IMR-90 (cell line): ENCODE results near the gene INPP4A. TPM values are rescaled to one million over a fixed set of nuclear protein-coding genes. Genes with fewer than 3 reads are reported as not detected.

Experiments used
- ATAC-seq: fragments of 200-7000 bp; cut with Tn5 transposase; 2 replicates; pipeline ENCODE4 v1.9.1; 2020; ENCODE audit warnings: low read depth, mild to moderate bottlenecking, moderate library complexity
- BruUV-seq: library from RNA; stranded (reverse); fragments of 400-500 nt; replicated peaks from 2 replicates; lab custom pipeline; 2021; lab: Mats Ljungman, UMichigan
- CTCF ChIA-PET: fragments of 300-600 bp; formaldehyde crosslinking; extraction: SDS; loops from one replicate; lab custom pipeline; 2021; ENCODE audit warnings: antibody characterized with exemption; lab: Yijun Ruan, JAX
- POLR2A ChIA-PET: fragments of 300-600 bp; sonication (Branson Sonifier 250); formaldehyde crosslinking; loops from one replicate; lab custom pipeline; 2022; ENCODE audit warnings: antibody characterized with exemption; ENCODE audit not compliant: unreplicated experiment; lab: Charles Lee
- DNase-seq: peaks from one replicate; pipeline ENCODE4 v3.0.0; 2013
- H2AFZ ChIP-seq: replicated peaks from 2 replicates; pipeline ENCODE3; 2013; ENCODE audit warnings: low read length, mild to moderate bottlenecking; ENCODE audit not compliant: poor library complexity
- H2AK5ac ChIP-seq: 2 replicates; pipeline ENCODE4 v1.6.1; 2013; ENCODE audit warnings: low read depth, low read length, inconsistent platforms
- H2AK9ac ChIP-seq: replicated peaks from 2 replicates; pipeline ENCODE3; 2013; ENCODE audit warnings: mild to moderate bottlenecking, low read depth, low read length, moderate library complexity; ENCODE audit not compliant: poor library complexity
- H2BK120ac ChIP-seq: 2 replicates; pipeline ENCODE4 v1.6.1; 2013; ENCODE audit warnings: low read depth, low read length, inconsistent platforms
- H2BK15ac ChIP-seq: 3 replicates; pipeline ENCODE4 v1.6.1; 2013; ENCODE audit warnings: low read depth, low read length, inconsistent platforms
- H2BK20ac ChIP-seq: 2 replicates; pipeline ENCODE4 v1.6.1; 2013; ENCODE audit warnings: low read depth, mild to moderate bottlenecking, inconsistent platforms, low read length, moderate library complexity
- H2BK5ac ChIP-seq: 2 replicates; pipeline ENCODE4 v1.6.1; 2013; ENCODE audit warnings: mild to moderate bottlenecking, low read depth, low read length, inconsistent platforms; ENCODE audit not compliant: poor library complexity, severe bottlenecking
- H3K14ac ChIP-seq: replicated peaks from 2 replicates; pipeline ENCODE4 v1.6.1; 2013; ENCODE audit warnings: low read depth, low read length, inconsistent platforms
- H3K18ac ChIP-seq: 2 replicates; pipeline ENCODE4 v1.6.1; 2013; ENCODE audit warnings: low read depth, low read length, control low read depth
- H3K23ac ChIP-seq: 2 replicates; pipeline ENCODE4 v1.6.1; 2013; ENCODE audit warnings: low read depth, low read length, inconsistent platforms
- H3K27ac ChIP-seq: 2 replicates; pipeline ENCODE4 v1.5.1; 2013; ENCODE audit warnings: mild to moderate bottlenecking, control low read depth, low read length; ENCODE audit not compliant: insufficient read depth
- H3K27me3 ChIP-seq: 2 replicates; pipeline ENCODE4 v1.6.1; 2013; ENCODE audit warnings: low read length; ENCODE audit not compliant: control insufficient read depth, insufficient read depth
- H3K36me3 ChIP-seq: 2 replicates; pipeline ENCODE4 v1.6.1; 2013; ENCODE audit warnings: low read length, mixed read lengths; ENCODE audit not compliant: control insufficient read depth, insufficient read depth
- H3K4ac ChIP-seq: 2 replicates; pipeline ENCODE4 v1.6.1; 2013; ENCODE audit warnings: low read depth, low read length, inconsistent platforms
- H3K4me1 ChIP-seq: 2 replicates; pipeline ENCODE4 v1.6.1; 2013; ENCODE audit warnings: low read length, mixed read lengths; ENCODE audit not compliant: control insufficient read depth, insufficient read depth
- H3K4me2 ChIP-seq: 2 replicates; pipeline ENCODE4 v1.6.1; 2013; ENCODE audit warnings: low read depth, mild to moderate bottlenecking, control low read depth, low read length, moderate library complexity
- H3K4me3 ChIP-seq: 2 replicates; pipeline ENCODE4 v1.5.1; 2013; ENCODE audit warnings: low read depth, mild to moderate bottlenecking, control low read depth, low read length, moderate library complexity; ENCODE audit not compliant: insufficient read depth
- H3K56ac ChIP-seq: 2 replicates; pipeline ENCODE4 v1.6.1; 2013; ENCODE audit warnings: low read length, inconsistent platforms; ENCODE audit not compliant: insufficient read depth; ENCODE audit errors: extremely low read depth
- H3K79me1 ChIP-seq, 2 experiments: 2 replicates each; pipeline ENCODE4 v1.6.1; 2013; ENCODE audit warnings: low read length in 2 of 2, inconsistent platforms in 1 of 2, low read depth in 1 of 2
- H3K9ac ChIP-seq: 2 replicates; pipeline ENCODE4 v1.6.1; 2013; ENCODE audit warnings: low read depth, low read length, control low read depth
- H3K9me1 ChIP-seq: 2 replicates; pipeline ENCODE4 v1.6.1; 2013; ENCODE audit warnings: low read length, inconsistent platforms; ENCODE audit not compliant: insufficient read depth
- H3K9me3 ChIP-seq: 2 replicates; pipeline ENCODE4 v1.6.1; 2013; ENCODE audit warnings: low read length; ENCODE audit not compliant: control insufficient read depth, insufficient read depth
- H4K20me1 ChIP-seq: 2 replicates; pipeline ENCODE4 v1.6.1; 2013; ENCODE audit warnings: low read length, inconsistent platforms; ENCODE audit not compliant: insufficient read depth
- H4K5ac ChIP-seq: 2 replicates; pipeline ENCODE4 v1.6.1; 2013; ENCODE audit warnings: mild to moderate bottlenecking, low read depth, low read length, control low read depth
- H4K8ac ChIP-seq, 2 experiments: 2 replicates each; pipeline ENCODE4 v1.6.1; 2013; ENCODE audit warnings: low read depth in 2 of 2, low read length in 2 of 2, control low read depth in 1 of 2, inconsistent platforms in 1 of 2
- H4K91ac ChIP-seq: 2 replicates; pipeline ENCODE4 v1.6.1; 2013; ENCODE audit warnings: low read depth, low read length, inconsistent platforms; ENCODE audit not compliant: insufficient read depth
- BHLHE40 ChIP-seq: fragments of 150-350 bp; IDR thresholded peaks from 2 replicates; pipeline ENCODE4 v1.6.1; 2016; ENCODE audit warnings: mild to moderate bottlenecking, low read depth, low read length
- CTCF ChIP-seq: conservative IDR thresholded peaks from 2 replicates; pipeline ENCODE4 v1.5.1; 2012; ENCODE audit warnings: mild to moderate bottlenecking, low read depth, low read length, improper control_type of control experiment
- ELK1 ChIP-seq: fragments of 150-350 bp; IDR thresholded peaks from 2 replicates; pipeline ENCODE4 v1.6.1; 2016; ENCODE audit warnings: low read depth, mild to moderate bottlenecking, low read length, moderate library complexity, borderline replicate concordance
- FOS ChIP-seq: fragments of 150-350 bp; IDR thresholded peaks from 2 replicates; pipeline ENCODE4 v1.6.1; 2016; ENCODE audit warnings: low read depth, low read length
- MAFK ChIP-seq: IDR thresholded peaks from 2 replicates; pipeline ENCODE4 v1.6.1; 2012; ENCODE audit warnings: low read depth, low read length, improper control_type of control experiment
- MXI1 ChIP-seq: IDR thresholded peaks from 2 replicates; pipeline ENCODE4 v1.6.1; 2012; ENCODE audit warnings: low read depth, mild to moderate bottlenecking, low read length, moderate library complexity, borderline replicate concordance
- POLR2A ChIP-seq: IDR thresholded peaks from 2 replicates; pipeline ENCODE4 v1.6.1; 2012; ENCODE audit warnings: mild to moderate bottlenecking, low read depth, low read length
- RAD21 ChIP-seq: IDR thresholded peaks from 2 replicates; pipeline ENCODE4 v1.6.1; 2012; ENCODE audit warnings: low read length, improper control_type of control experiment
- RCOR1 ChIP-seq: IDR thresholded peaks from 2 replicates; pipeline ENCODE4 v1.6.1; 2012; ENCODE audit warnings: mild to moderate bottlenecking, low read length, improper control_type of control experiment; ENCODE audit not compliant: insufficient replicate concordance
- RFX5 ChIP-seq: IDR thresholded peaks from 2 replicates; pipeline ENCODE4 v1.8.0; 2012; ENCODE audit warnings: low read depth, mild to moderate bottlenecking, low read length, moderate library complexity
- SMC3 ChIP-seq: fragments of 150-350 bp; IDR thresholded peaks from 2 replicates; pipeline ENCODE4 v1.6.1; 2016; ENCODE audit warnings: low read depth, mild to moderate bottlenecking, antibody characterized with exemption, low read length, moderate library complexity
- dilution Hi-C: fragments of 300-500 bp; cut with HindIII; formaldehyde crosslinking; loops from one replicate; pipeline ENCODE4 v1.14.3; 2018; ENCODE audit warnings: low sequenced_read_pairs; ENCODE audit not compliant: unreplicated experiment
- in situ Hi-C: fragments of 300-500 bp; cut with MboI; formaldehyde crosslinking; loops from 3 replicates; pipeline ENCODE4 v1.14.3; 2019; ENCODE audit warnings: low sequenced_read_pairs, inconsistent platforms, mixed read lengths
- intact Hi-C: fragments of 100-400 bp; cut with micrococcal nuclease; formaldehyde crosslinking; loops from 2 replicates; pipeline ENCODE4 v1.10.0; 2022
- polyA plus RNA-seq, 3 experiments: library from polyadenylated mRNA; depleted of rRNA; stranded (reverse); fragments of >200 nt; gene quantifications; 2 replicates each; pipeline ENCODE4 v1.2.3, GENCODE V29; 2012; ENCODE audit warnings: low replicate concordance in 1 of 3
- total RNA-seq: library from RNA; depleted of rRNA; stranded (reverse); fragments of >200 nt; gene quantifications from 2 replicates; pipeline ENCODE4 v1.2.3, GENCODE V29; 2012

Gene INPP4A
- total and polyA plus RNA-seq, 2 of the 4 experiments (the other 2 are of a cell fraction), result 14.5 to 27.1 TPM

DNA sequence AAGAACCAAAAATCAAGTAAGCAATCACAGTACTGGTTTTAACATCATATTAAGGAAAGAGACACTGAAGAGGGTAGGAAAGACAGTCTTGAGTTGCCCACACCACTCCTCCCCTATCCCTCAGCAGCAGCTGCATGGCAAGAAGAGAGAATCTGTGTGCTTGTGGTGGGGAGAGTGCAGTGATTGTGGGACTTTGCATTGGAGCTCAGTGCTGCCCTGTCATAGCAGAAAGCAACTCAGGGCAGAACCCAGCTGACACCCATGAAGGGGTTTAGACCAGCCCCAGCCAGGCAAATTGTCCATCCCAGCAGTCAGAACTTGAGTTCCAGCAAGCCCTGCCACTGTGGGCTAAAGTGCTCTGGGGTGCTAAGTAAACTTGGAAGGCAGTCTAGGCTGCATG is 40.8 kb upstream of the INPP4A start:
- H3K4ac ChIP-seq, result no peak overlapping the region
- H2AFZ ChIP-seq, result no peak overlapping the region
- no peaks in the 10 kb centered on the region for H3K9me1 ChIP-seq
- H3K9me3 ChIP-seq, result no peaks in the 10 kb centered on the region
- no peak overlapping the region for H2BK120ac ChIP-seq
- no peak overlapping the region for H3K4me2 ChIP-seq
- no peak overlapping the region for H3K18ac ChIP-seq
- H3K36me3 ChIP-seq, result no peaks in the 10 kb centered on the region
- ATAC-seq (no peak), DNase-seq (no peak)
- H3K23ac ChIP-seq, result no peak overlapping the region
- H4K91ac ChIP-seq, result no peak overlapping the region
- no peak overlapping the region for H3K27ac ChIP-seq
- H4K8ac ChIP-seq, result no peak overlapping the region
- H2BK20ac ChIP-seq, result no peak overlapping the region
- intact Hi-C loops, result no loop called here
- H3K4me1 ChIP-seq, result no peaks in the 10 kb centered on the region
- no peak overlapping the region for H2AK9ac ChIP-seq
- no peak overlapping the region for H3K56ac ChIP-seq
- H3K9ac ChIP-seq, result no peak overlapping the region
- in situ Hi-C loops, result loop anchor here (25.0 kb wide), 1 partner anchor 433 kb away; no protein-coding TSS in a partner anchor
- TF ChIP-seq FOS, result no peak
- TF ChIP-seq RCOR1, result no peak
- TF ChIP-seq RAD21, result no peak
- no peak for TF ChIP-seq BHLHE40
- TF ChIP-seq ELK1, result no peak
- no peak for TF ChIP-seq SMC3
- TF ChIP-seq CTCF, result no peak
- TF ChIP-seq RFX5, result no peak
- no peak for TF ChIP-seq MXI1
- no peak for TF ChIP-seq POLR2A
- TF ChIP-seq MAFK, result no peak
- H3K79me1 ChIP-seq, result no peaks in the 10 kb centered on the region
- ChIA-PET POLR2A (no interaction called here), CTCF (no interaction called here)
- no peak overlapping the region for H2BK15ac ChIP-seq
- H4K5ac ChIP-seq, result no peak overlapping the region
- no TSS peak for BruUV-seq
- H3K14ac ChIP-seq, result no peak overlapping the region
- H2AK5ac ChIP-seq, result no peak overlapping the region
- H3K27me3 ChIP-seq, result peaks cover 10% of the 10 kb centered on the region
- dilution Hi-C loops, result no loop called here
- H4K20me1 ChIP-seq, result no peaks in the 10 kb centered on the region
- H2BK5ac ChIP-seq, result no peak overlapping the region
- no peak overlapping the region for H3K4me3 ChIP-seq
